ENCODE results near the gene FIP1L1.

DNA sequence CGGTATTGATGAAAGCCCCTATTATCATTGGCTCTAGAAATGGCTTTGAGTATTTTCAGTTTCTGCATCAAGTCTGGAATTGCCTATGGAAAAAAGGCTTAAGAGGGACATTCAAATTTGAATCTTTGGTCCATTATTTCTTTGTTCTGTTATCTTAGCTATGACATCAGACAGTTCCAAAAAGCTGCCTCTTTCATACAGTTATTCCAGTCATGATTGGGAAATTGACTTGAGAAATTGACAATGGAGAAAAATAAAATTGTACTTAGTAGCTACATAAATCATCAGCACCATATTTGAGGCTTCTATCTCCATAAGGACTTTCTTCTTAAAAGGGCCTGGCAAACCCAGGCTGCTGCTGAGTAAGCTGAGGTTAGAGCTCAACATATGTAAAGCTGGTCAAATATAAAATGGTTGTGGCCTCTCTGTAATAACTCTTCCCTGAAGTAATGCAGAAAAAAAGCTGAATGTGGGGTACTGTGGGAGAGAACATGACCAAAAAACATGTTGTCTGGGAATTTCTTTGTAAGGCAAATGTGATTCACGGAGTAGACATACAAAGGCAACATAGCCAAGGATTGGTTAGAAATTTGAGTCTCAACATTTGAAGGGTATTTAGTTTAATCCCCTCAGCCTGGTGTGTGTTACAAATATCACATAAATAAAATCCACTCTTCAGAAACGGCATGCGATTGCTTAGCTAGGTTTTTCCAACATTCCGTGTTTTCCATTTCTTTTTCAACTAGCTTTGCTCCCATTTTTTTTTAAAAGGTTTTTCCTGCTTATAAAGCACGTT, 112.9 kb downstream of the FIP1L1 start:
- TF ChIP-seq POLR2AphosphoS5 (IDR thresholded peaks at IDR 0.05; ENCODE audit: low read depth, low read length) (no peak), CHD2 (IDR thresholded peaks at IDR 0.05; ENCODE audit: low read length, partially characterized antibody) (no peak), RAD21 (IDR thresholded peaks at IDR 0.05; ENCODE audit: low read length) (no peak)
